Transverse colon (tissue), 4 donors: ENCODE measurements around the gene SPATA4.

ENCODE experiments used
- EP300 ChIP-seq: sonication (generic); formaldehyde crosslinking; IDR thresholded peaks from one replicate; pipeline ENCODE4 v1.6.1; 2017; ENCODE audit warnings: antibody characterized with exemption, low read depth
- POLR2A ChIP-seq: fragments of 450-650 bp; IDR thresholded peaks from one replicate; pipeline ENCODE4 v1.6.1; 2016; ENCODE audit warnings: antibody characterized with exemption, mild to moderate bottlenecking, moderate library complexity
- POLR2AphosphoS5 ChIP-seq, 3 donors: sonication (generic); formaldehyde crosslinking; IDR thresholded peaks; one replicate each; pipeline ENCODE4 v1.6.1; 2016; ENCODE audit warnings: antibody characterized with exemption in 3 of 3
- TF ChIP-seq, protein P1 (sequence below), 5 experiments: fragments of 200-600 bp in 3 of 5; fragments of 450-650 bp in 2 of 5; sonication (generic) in 3 of 5; IDR thresholded peaks; 1 replicate in 2 of 5; 2 replicates in 3 of 5; pipeline ENCODE4 v1.5.1; 2016 to 2017; ENCODE audit warnings: antibody characterized with exemption in 5 of 5, inconsistent platforms in 3 of 5, mild to moderate bottlenecking in 2 of 5, moderate library complexity in 1 of 5

DNA sequence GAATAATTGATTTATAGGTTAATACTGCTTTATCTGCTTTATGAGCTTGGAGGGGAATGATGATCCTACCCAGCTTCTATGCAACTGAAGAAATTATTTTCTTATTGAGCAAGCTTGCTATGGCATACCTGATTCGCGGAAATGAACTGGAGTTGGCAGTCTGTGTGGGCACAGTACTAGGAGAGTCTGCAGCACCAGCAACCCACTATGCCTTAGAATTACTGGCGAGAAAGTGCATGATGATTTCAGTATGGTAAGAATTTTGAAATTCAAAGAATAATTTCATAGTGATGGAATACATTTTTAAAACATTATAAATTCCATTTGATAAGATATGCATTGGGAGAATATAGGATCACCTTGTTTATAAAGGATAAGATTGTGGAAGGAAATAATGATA, 32.3 kb downstream of the SPATA4 start:
- TF ChIP-seq, protein P1, sequence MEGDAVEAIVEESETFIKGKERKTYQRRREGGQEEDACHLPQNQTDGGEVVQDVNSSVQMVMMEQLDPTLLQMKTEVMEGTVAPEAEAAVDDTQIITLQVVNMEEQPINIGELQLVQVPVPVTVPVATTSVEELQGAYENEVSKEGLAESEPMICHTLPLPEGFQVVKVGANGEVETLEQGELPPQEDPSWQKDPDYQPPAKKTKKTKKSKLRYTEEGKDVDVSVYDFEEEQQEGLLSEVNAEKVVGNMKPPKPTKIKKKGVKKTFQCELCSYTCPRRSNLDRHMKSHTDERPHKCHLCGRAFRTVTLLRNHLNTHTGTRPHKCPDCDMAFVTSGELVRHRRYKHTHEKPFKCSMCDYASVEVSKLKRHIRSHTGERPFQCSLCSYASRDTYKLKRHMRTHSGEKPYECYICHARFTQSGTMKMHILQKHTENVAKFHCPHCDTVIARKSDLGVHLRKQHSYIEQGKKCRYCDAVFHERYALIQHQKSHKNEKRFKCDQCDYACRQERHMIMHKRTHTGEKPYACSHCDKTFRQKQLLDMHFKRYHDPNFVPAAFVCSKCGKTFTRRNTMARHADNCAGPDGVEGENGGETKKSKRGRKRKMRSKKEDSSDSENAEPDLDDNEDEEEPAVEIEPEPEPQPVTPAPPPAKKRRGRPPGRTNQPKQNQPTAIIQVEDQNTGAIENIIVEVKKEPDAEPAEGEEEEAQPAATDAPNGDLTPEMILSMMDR (IDR thresholded peaks at IDR 0.05) = no peak
- TF ChIP-seq POLR2A (no peak), POLR2AphosphoS5 (IDR thresholded peaks at IDR 0.05) (no peak), EP300 (no peak)
